Measurements from ENCODE around the gene IRS2.

DNA sequence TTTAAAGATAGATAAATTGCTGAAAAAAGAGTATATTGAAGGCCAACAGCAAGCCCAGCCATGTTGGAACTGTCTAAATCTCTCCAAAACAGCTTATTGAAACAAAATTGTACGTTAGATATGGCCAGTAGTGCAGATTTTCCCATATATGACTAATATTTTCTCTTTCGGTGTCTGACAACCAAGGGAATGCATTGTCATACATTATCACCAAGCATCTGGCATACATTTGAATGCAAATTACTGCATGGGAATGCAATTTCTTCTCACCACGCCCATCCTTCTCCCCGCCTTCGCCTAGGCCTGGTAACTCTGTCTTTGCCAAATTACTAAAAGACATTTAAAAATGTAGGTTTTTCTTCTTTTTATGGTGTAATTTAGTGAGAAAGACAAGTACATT is 32.5 kb upstream of the IRS2 start:
- TF ChIP-seq CTCF (IDR thresholded peaks at IDR 0.05) (no peak), POLR2AphosphoS5 (IDR thresholded peaks at IDR 0.05; ENCODE audit: low read depth, low read length) (no peak)
- TF ChIP-seq, protein P1, sequence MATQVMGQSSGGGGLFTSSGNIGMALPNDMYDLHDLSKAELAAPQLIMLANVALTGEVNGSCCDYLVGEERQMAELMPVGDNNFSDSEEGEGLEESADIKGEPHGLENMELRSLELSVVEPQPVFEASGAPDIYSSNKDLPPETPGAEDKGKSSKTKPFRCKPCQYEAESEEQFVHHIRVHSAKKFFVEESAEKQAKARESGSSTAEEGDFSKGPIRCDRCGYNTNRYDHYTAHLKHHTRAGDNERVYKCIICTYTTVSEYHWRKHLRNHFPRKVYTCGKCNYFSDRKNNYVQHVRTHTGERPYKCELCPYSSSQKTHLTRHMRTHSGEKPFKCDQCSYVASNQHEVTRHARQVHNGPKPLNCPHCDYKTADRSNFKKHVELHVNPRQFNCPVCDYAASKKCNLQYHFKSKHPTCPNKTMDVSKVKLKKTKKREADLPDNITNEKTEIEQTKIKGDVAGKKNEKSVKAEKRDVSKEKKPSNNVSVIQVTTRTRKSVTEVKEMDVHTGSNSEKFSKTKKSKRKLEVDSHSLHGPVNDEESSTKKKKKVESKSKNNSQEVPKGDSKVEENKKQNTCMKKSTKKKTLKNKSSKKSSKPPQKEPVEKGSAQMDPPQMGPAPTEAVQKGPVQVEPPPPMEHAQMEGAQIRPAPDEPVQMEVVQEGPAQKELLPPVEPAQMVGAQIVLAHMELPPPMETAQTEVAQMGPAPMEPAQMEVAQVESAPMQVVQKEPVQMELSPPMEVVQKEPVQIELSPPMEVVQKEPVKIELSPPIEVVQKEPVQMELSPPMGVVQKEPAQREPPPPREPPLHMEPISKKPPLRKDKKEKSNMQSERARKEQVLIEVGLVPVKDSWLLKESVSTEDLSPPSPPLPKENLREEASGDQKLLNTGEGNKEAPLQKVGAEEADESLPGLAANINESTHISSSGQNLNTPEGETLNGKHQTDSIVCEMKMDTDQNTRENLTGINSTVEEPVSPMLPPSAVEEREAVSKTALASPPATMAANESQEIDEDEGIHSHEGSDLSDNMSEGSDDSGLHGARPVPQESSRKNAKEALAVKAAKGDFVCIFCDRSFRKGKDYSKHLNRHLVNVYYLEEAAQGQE (IDR thresholded peaks at IDR 0.05; ENCODE audit: insufficient read depth in 1 of 2, low read depth in 2 of 2, low read length in 1 of 2): no peak
